Stimulated activated CD4-positive, alpha-beta T cell treated with anti-CD3 and anti-CD28 coated beads, Interleukin-12 subunit alpha, Interleukin-12 subunit beta, amount 100 ng/mL, for 24 hours (primary cell): ENCODE results near the gene CLCNKA.
"Not testable (repeated sequence)": the region's sequence is repeated elsewhere in the genome, so short reads cannot be mapped to it uniquely, and the experiment has no call there.

Experiments
- DNase-seq, 2 experiments: peaks; one replicate each; pipeline ENCODE4 v3.0.0-alpha.2; 2020; ENCODE audit warnings: low read depth in 2 of 2

The CLCNKA gene

GRCh38 chr1:15997637-15998280, 24.1 kb upstream of the CLCNKA start:
- no peak for DNase-seq

- no peak for DNase-seq
These were observed 22.9 kb upstream of the CLCNKA start for GRCh38 chr1:15998929-15999328.

- DNase-seq = not testable (repeated sequence)
These were observed 20.6 kb upstream of the CLCNKA start for GRCh38 chr1:16001274-16001673.

- DNase-seq = no peak
These were observed 16.2 kb upstream of the CLCNKA start for GRCh38 chr1:16005597-16005996.

GRCh38 chr1:16006010-16006409, 15.8 kb upstream of the CLCNKA start:
- DNase-seq = no peak

GRCh38 chr1:16006552-16007485, 15.0 kb upstream of the CLCNKA start:
- no peak for DNase-seq

- DNase-seq = no peak
These were observed 14.0 kb upstream of the CLCNKA start for GRCh38 chr1:16007671-16008341.

- peak; percentile 44 to 70 for DNase-seq
These were observed 12.8 kb upstream of the CLCNKA start for GRCh38 chr1:16009030-16009460.

GRCh38 chr1:16009678-16010077, 12.2 kb upstream of the CLCNKA start:
- no peak for DNase-seq

GRCh38 chr1:16010837-16011236, 11.0 kb upstream of the CLCNKA start:
- DNase-seq = no peak

- no peak for DNase-seq
These were observed 9.8 kb upstream of the CLCNKA start for GRCh38 chr1:16011936-16012589.

- peak in 1 of 2 experiments; percentile 15 for DNase-seq
These were observed 9.1 kb upstream of the CLCNKA start for GRCh38 chr1:16012590-16013219.

GRCh38 chr1:16013220-16013907, 8.5 kb upstream of the CLCNKA start:
- peak; percentile 24 to 36 for DNase-seq

GRCh38 chr1:16013908-16014258, 8.0 kb upstream of the CLCNKA start:
- DNase-seq = no peak

- no peak for DNase-seq
These were observed 7.0 kb upstream of the CLCNKA start for GRCh38 chr1:16014509-16015482.

GRCh38 chr1:16015491-16015890, 6.3 kb upstream of the CLCNKA start:
- DNase-seq = no peak

GRCh38 chr1:16015960-16016901, 5.6 kb upstream of the CLCNKA start:
- no peak for DNase-seq

GRCh38 chr1:16017076-16017460, 4.8 kb upstream of the CLCNKA start:
- DNase-seq = no peak
